Muscle of leg (tissue), 11 donors: ENCODE results near the gene OSBPL9. TPM values are rescaled to one million over a fixed set of nuclear protein-coding genes. Genes with fewer than 3 reads are reported as not detected.
"Not testable (repeated sequence)": the region's sequence is repeated elsewhere in the genome, so short reads cannot be mapped to it uniquely, and the experiment has no call there.

Experiments used
- DNase-seq: peaks from one replicate; pipeline ENCODE4 v3.0.0; 2013
- H3K27ac ChIP-seq: one replicate; pipeline ENCODE4 v1.5.1; 2013; ENCODE audit warnings: mild to moderate bottlenecking, low read length, control low read depth
- H3K27me3 ChIP-seq: one replicate; pipeline ENCODE4 v1.6.1; 2013; ENCODE audit warnings: low read length; ENCODE audit not compliant: control insufficient read depth, insufficient read depth
- H3K36me3 ChIP-seq: one replicate; pipeline ENCODE4 v1.6.1; 2013; ENCODE audit warnings: low read length; ENCODE audit not compliant: control insufficient read depth, insufficient read depth
- H3K4me1 ChIP-seq: one replicate; pipeline ENCODE4 v1.6.1; 2013; ENCODE audit warnings: low read length; ENCODE audit not compliant: control insufficient read depth, insufficient read depth
- H3K4me3 ChIP-seq: one replicate; pipeline ENCODE4 v1.5.1; 2013; ENCODE audit warnings: low read length, control low read depth
- H3K9me3 ChIP-seq: replicated peaks from 2 replicates; pipeline ENCODE4 v1.6.1; 2013; ENCODE audit warnings: low read depth, low read length; ENCODE audit not compliant: control insufficient read depth
- WGBS: methylation state at CpG from one replicate; pipeline ENCODE4 v1.1.5; 2013; ENCODE audit warnings: missing lambda C conversion rate; ENCODE audit not compliant: insufficient coverage; 5-methylcytosine and 5-hydroxymethylcytosine counted together
- polyA plus RNA-seq, 8 donors: library from polyadenylated mRNA; unstranded; fragments of 120-200 nt; gene quantifications; one replicate each; pipeline versions ENCODE4 v1.2.1 to v1.2.3, GENCODE V29; 2013; ENCODE audit warnings: inconsistent platforms in 1 of 8, low replicate concordance in 1 of 8; ENCODE audit not compliant: insufficient read length in 8 of 8, insufficient read depth in 1 of 8
- total RNA-seq: library from RNA; stranded (reverse); fragments of 120-200 nt; gene quantifications from one replicate; pipeline ENCODE4 v1.2.4, GENCODE V29; 2013

The OSBPL9 gene
- total and polyA plus RNA-seq, 9 donors, result 51.0 to 74.5 (median 61.1) TPM

GRCh38 chr1:51600965-51601364 is 15.9 kb upstream of the OSBPL9 start:
- no peaks in the 10 kb centered on the region for H3K4me1 ChIP-seq
- H3K36me3 ChIP-seq, result no peaks in the 10 kb centered on the region
- no peak for DNase-seq
- H3K9me3 ChIP-seq, result no peaks in the 10 kb centered on the region
- H3K27ac ChIP-seq, result no peak overlapping the region
- no peaks in the 10 kb centered on the region for H3K27me3 ChIP-seq
- WGBS, result no CpG with 5 or more reads among the region's 1 CpG
- no peak overlapping the region for H3K4me3 ChIP-seq

- Histone ChIP-seq H3K27ac (no peak overlapping the region), H3K9me3 (no peaks in the 10 kb centered on the region), H3K4me1 (no peaks in the 10 kb centered on the region), H3K36me3 (no peaks in the 10 kb centered on the region), H3K4me3 (no peak overlapping the region), H3K27me3 (no peaks in the 10 kb centered on the region)
- peak; percentile 50 for DNase-seq
- 76% methylated on average over 5 of the region's 5 CpGs for WGBS
Measured at GRCh38 chr1:51605961-51606723, 10.8 kb upstream of the OSBPL9 start.

- H3K36me3 ChIP-seq, result no peaks in the 10 kb centered on the region
- H3K4me3 ChIP-seq, result no peak overlapping the region
- no peak for DNase-seq
- no peaks in the 10 kb centered on the region for H3K27me3 ChIP-seq
- WGBS, result 14% methylated on average over 1 of the region's 6 CpGs
- H3K27ac ChIP-seq, result no peak overlapping the region
- no peaks in the 10 kb centered on the region for H3K4me1 ChIP-seq
- H3K9me3 ChIP-seq, result no peaks in the 10 kb centered on the region
Measured at GRCh38 chr1:51607681-51608095, 9.2 kb upstream of the OSBPL9 start.

GRCh38 chr1:51610104-51610503 is 6.8 kb upstream of the OSBPL9 start:
- not testable (repeated sequence) for H3K36me3 ChIP-seq, H3K4me3 ChIP-seq, H3K9me3 ChIP-seq, H3K4me1 ChIP-seq, DNase-seq, H3K27ac ChIP-seq, H3K27me3 ChIP-seq
- WGBS, result no CpG with 5 or more reads among the region's 6 CpGs

GRCh38 chr1:51610637-51611036 is 6.3 kb upstream of the OSBPL9 start:
- no peaks in the 10 kb centered on the region for H3K36me3 ChIP-seq
- 90% methylated on average over 2 of the region's 4 CpGs for WGBS
- H3K9me3 ChIP-seq, result no peaks in the 10 kb centered on the region
- H3K4me3 ChIP-seq, result no peak overlapping the region
- H3K4me1 ChIP-seq, result no peaks in the 10 kb centered on the region
- H3K27me3 ChIP-seq, result no peaks in the 10 kb centered on the region
- no peak for DNase-seq
- no peak overlapping the region for H3K27ac ChIP-seq

- Histone ChIP-seq H3K36me3 (no peaks in the 10 kb centered on the region), H3K4me3 (no peak overlapping the region), H3K27me3 (no peaks in the 10 kb centered on the region), H3K9me3 (no peaks in the 10 kb centered on the region), H3K27ac (no peak overlapping the region), H3K4me1 (no peaks in the 10 kb centered on the region)
- DNase-seq, result no peak
- WGBS, result 69% methylated on average over 2 of the region's 2 CpGs
Measured at GRCh38 chr1:51612447-51612961, 4.4 kb upstream of the OSBPL9 start.

- Histone ChIP-seq H3K4me3 (no peak overlapping the region), H3K9me3 (no peaks in the 10 kb centered on the region), H3K4me1 (peaks cover 5% of the 10 kb centered on the region), H3K36me3 (no peaks in the 10 kb centered on the region), H3K27me3 (no peaks in the 10 kb centered on the region), H3K27ac (no peak overlapping the region)
- no peak for DNase-seq
- WGBS, result 95% methylated on average over 8 of the region's 10 CpGs
Measured at GRCh38 chr1:51615780-51616291, 1.1 kb upstream of the OSBPL9 start.

GRCh38 chr1:51616490-51616889 is 402 bp upstream of the OSBPL9 start:
- H3K4me3 ChIP-seq, result peak overlapping the region; percentile 79
- H3K9me3 ChIP-seq, result no peaks in the 10 kb centered on the region
- no peak overlapping the region for H3K27ac ChIP-seq
- H3K4me1 ChIP-seq, result peaks cover 5% of the 10 kb centered on the region
- DNase-seq, result no peak
- whole genome bisulfite sequencing, result no CpG with 5 or more reads among the region's 4 CpGs
- H3K27me3 ChIP-seq, result no peaks in the 10 kb centered on the region
- H3K36me3 ChIP-seq, result no peaks in the 10 kb centered on the region

GRCh38 chr1:51618715-51619114 is 1.8 kb downstream of the OSBPL9 start:
- no peak overlapping the region for H3K27ac ChIP-seq

GRCh38 chr1:51620470-51620869 is 3.6 kb downstream of the OSBPL9 start:
- Histone ChIP-seq H3K36me3 (no peaks in the 10 kb centered on the region), H3K9me3 (no peaks in the 10 kb centered on the region), H3K4me3 (no peak overlapping the region), H3K27ac (no peak overlapping the region), H3K4me1 (peaks cover 7% of the 10 kb centered on the region), H3K27me3 (no peaks in the 10 kb centered on the region)
- no peak for DNase-seq
- 80% methylated on average over 1 of the region's 1 CpG for WGBS

More at GRCh38 chr1:51618715-51619114, 1.8 kb downstream of the OSBPL9 start:
- Histone ChIP-seq H3K9me3 (no peaks in the 10 kb centered on the region), H3K4me1 (peaks cover 7% of the 10 kb centered on the region), H3K36me3 (no peaks in the 10 kb centered on the region), H3K27me3 (no peaks in the 10 kb centered on the region), H3K4me3 (no peak overlapping the region)
- WGBS, result no CpG with 5 or more reads among the region's 1 CpG
- DNase-seq, result no peak
